ENCODE measurements around the gene ABR.
"Not testable (repeated sequence)": the region's sequence is repeated elsewhere in the genome, so short reads cannot be mapped to it uniquely, and the experiment has no call there.

The ABR gene

GRCh38 chr17:1203111-1203966 is 23.6 kb upstream of the ABR start:
- in situ Hi-C loops (cut with MboI; ENCODE audit: low pct_unique_long_range_greater_than_20kb, low sequenced_read_pairs, unreplicated experiment): no loop called here
- TF ChIP-seq, protein P1, sequence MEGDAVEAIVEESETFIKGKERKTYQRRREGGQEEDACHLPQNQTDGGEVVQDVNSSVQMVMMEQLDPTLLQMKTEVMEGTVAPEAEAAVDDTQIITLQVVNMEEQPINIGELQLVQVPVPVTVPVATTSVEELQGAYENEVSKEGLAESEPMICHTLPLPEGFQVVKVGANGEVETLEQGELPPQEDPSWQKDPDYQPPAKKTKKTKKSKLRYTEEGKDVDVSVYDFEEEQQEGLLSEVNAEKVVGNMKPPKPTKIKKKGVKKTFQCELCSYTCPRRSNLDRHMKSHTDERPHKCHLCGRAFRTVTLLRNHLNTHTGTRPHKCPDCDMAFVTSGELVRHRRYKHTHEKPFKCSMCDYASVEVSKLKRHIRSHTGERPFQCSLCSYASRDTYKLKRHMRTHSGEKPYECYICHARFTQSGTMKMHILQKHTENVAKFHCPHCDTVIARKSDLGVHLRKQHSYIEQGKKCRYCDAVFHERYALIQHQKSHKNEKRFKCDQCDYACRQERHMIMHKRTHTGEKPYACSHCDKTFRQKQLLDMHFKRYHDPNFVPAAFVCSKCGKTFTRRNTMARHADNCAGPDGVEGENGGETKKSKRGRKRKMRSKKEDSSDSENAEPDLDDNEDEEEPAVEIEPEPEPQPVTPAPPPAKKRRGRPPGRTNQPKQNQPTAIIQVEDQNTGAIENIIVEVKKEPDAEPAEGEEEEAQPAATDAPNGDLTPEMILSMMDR (IDR thresholded peaks at IDR 0.05; ENCODE audit: extremely low read depth, insufficient read depth, missing control alignments): no peak
- DNase-seq (ENCODE audit: low spot score): peak; percentile 83

GRCh38 chr17:1202291-1202690 is 22.5 kb upstream of the ABR start:
- no peak for DNase-seq (ENCODE audit: low spot score)
- in situ Hi-C loops (cut with MboI; ENCODE audit: low pct_unique_long_range_greater_than_20kb, low sequenced_read_pairs, unreplicated experiment): no loop called here
- TF ChIP-seq, protein P1 (IDR thresholded peaks at IDR 0.05; ENCODE audit: extremely low read depth, insufficient read depth, missing control alignments): no peak

- in situ Hi-C loops (cut with MboI; ENCODE audit: low pct_unique_long_range_greater_than_20kb, low sequenced_read_pairs, unreplicated experiment): no loop called here
- peak; percentile 61 for DNase-seq (ENCODE audit: low spot score)
- TF ChIP-seq, protein P1 (IDR thresholded peaks at IDR 0.05; ENCODE audit: extremely low read depth, insufficient read depth, missing control alignments): no peak
These were observed 21.4 kb upstream of the ABR start for GRCh38 chr17:1201132-1201702.

- in situ Hi-C loops (cut with MboI; ENCODE audit: low pct_unique_long_range_greater_than_20kb, low sequenced_read_pairs, unreplicated experiment); DNase-seq (ENCODE audit: low spot score): not testable (repeated sequence)
These were observed 19.5 kb upstream of the ABR start for GRCh38 chr17:1199271-1199743.

DNA sequence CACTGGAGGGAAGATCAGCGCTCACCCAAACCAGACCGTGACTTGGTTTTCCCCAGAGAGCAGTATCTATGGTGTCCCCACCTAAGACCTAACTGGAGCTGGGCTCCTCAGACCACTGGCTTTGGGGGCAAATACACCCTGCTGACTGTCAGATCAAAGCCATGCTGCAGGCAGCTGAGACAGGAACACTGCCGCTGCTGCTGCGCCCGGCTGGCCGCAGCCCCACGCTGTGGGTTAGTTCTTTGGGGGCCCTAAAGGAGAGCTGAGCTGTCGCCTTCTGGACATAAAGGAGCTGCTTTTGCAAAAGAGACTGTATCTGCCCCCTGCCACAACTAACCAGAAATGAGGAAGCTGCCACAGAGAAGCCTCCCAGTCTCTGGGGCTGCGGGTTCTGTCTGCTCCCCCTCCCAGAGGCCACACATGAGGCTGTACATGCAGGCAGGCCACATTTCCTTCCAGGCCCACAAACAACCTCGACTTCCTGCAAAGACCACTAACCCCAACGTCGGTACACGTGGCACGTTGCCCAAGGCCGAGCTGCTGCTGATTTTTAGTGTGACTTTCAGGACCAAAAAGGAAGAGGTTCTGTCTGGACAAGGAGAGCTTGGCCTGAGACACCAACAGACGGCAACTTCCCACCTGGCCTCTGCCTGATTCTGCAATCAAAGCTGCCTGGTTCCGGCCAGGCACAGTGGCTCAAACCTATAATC is 18.2 kb upstream of the ABR start:
- peak; percentile 86 for DNase-seq (ENCODE audit: low spot score)
- TF ChIP-seq, protein P1 (IDR thresholded peaks at IDR 0.05; ENCODE audit: extremely low read depth, insufficient read depth, missing control alignments): no peak
- in situ Hi-C loops (cut with MboI; ENCODE audit: low pct_unique_long_range_greater_than_20kb, low sequenced_read_pairs, unreplicated experiment): no loop called here

GRCh38 chr17:1197379-1197778 is 17.6 kb upstream of the ABR start:
- TF ChIP-seq, protein P1 (IDR thresholded peaks at IDR 0.05; ENCODE audit: extremely low read depth, insufficient read depth, missing control alignments): no peak
- DNase-seq (ENCODE audit: low spot score): no peak
- in situ Hi-C loops (cut with MboI; ENCODE audit: low pct_unique_long_range_greater_than_20kb, low sequenced_read_pairs, unreplicated experiment): no loop called here

Data from GM13977 (cell line).